PFSK-1 (cell line): ENCODE results near the gene ST8SIA6.

Source experiments
- FOXP2 ChIP-seq: optimal IDR thresholded peaks from 2 replicates; pipeline ENCODE3; 2011; ENCODE audit warnings: borderline replicate concordance, control low read depth, inconsistent platforms; ENCODE audit not compliant: insufficient read depth; ENCODE audit errors: extremely low read length, extremely low read depth
- POLR2AphosphoS5 ChIP-seq: IDR thresholded peaks from 2 replicates; pipeline ENCODE4 v1.6.1; 2012; ENCODE audit warnings: low read depth, mild to moderate bottlenecking, control low read depth, low read length, moderate library complexity
- REST ChIP-seq, 2 experiments: IDR thresholded peaks; 2 replicates each; pipeline versions ENCODE4 v1.6.1 to v1.8.0; 2011 to 2012; ENCODE audit warnings: low read depth in 2 of 2, low read length in 2 of 2, control low read depth in 1 of 2, inconsistent platforms in 1 of 2, mild to moderate bottlenecking in 1 of 2, moderate library complexity in 1 of 2; ENCODE audit not compliant: insufficient read depth in 1 of 2
- SIN3A ChIP-seq: IDR thresholded peaks from 2 replicates; pipeline ENCODE4 v1.6.1; 2012; ENCODE audit warnings: mild to moderate bottlenecking, low read length, moderate library complexity, borderline replicate concordance; ENCODE audit not compliant: insufficient read depth
- TAF1 ChIP-seq: IDR thresholded peaks from 2 replicates; pipeline ENCODE4 v1.6.1; 2012; ENCODE audit warnings: low read length, control low read depth, borderline replicate concordance; ENCODE audit not compliant: insufficient read depth

Gene ST8SIA6

DNA sequence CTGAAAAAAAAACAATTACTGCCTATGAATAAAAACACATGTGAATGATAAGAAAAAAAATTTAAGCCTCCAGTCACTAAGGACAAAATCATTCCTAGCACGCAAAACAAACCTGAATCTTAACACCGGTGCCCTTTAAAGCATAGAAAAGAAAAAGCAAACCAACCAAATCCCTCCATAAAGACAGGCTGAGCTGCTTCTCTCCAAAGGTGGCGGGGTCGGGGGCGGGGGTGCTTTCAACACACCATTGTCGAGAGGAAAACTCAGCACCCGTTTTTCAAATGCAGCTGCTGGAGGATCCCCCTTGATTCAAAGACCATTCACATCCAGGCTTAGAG lies 1.4 kb downstream of the ST8SIA6 start:
- TF ChIP-seq TAF1: no peak
- TF ChIP-seq REST (IDR thresholded peaks at IDR 0.05; ENCODE audit: insufficient read depth in 1 of 2, low read depth in 2 of 2, low read length in 2 of 2): no peak
- TF ChIP-seq SIN3A: no peak
- no peak for TF ChIP-seq POLR2AphosphoS5
- no peak for TF ChIP-seq FOXP2

DNA sequence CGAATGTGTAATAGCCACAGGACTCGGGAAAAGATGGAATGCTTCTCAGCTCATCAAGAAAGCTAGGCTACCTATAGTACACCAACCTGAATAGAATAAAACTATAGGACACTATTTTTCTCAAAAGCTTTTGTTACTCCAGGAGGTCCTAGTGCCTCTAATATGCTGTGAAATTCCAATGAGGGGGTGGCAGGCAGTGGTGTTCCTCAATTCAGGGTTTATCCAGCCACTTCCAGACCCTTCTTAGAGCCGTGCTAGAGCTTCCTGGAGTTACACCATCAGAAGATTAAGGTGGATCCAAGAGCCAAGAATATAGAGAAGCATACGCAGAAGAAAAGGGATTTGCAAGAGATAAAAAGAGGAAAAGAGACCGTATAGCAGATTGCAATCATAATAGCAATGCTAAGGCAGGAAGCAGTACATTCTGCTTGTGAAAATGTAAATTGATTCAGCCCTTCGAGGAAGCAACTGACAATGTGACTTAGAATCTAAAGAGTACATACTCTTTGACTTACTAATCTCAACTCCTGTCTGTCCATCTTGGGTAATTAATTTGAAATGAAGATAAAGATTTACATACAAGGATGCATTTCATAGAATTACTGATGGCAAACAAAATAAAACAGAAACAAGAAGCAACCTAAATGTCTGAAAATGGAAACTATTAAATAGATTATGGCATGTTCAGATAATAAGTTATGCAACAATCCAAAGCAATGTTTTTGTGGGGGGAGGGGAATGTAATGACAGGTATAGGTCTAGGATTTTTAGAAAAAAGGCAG lies 2.1 kb downstream of the ST8SIA6 start:
- TF ChIP-seq TAF1: no peak
- TF ChIP-seq POLR2AphosphoS5: no peak
- no peak for TF ChIP-seq FOXP2
- no peak for TF ChIP-seq REST (IDR thresholded peaks at IDR 0.05; ENCODE audit: insufficient read depth in 1 of 2, low read depth in 2 of 2, low read length in 2 of 2)
- TF ChIP-seq SIN3A: no peak

DNA sequence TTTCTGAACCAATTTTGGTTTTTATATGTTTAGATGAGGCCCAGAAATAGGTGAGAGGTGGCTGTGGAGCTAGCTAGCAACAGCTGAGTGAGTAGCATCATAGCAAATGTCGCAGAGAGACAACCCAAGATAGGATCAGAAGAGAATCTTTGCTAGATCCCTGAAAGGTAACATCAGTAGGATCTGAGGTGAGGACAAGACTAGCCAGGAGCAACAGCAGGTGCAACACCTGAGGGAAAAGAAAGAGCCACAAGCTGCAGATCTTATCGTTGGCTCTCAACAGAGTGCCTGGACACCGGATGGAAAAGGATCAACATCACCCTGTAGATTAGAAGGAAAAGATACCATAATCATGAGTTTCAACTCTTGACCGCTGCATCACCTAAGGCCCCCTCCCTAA lies 4.4 kb downstream of the ST8SIA6 start:
- TF ChIP-seq TAF1 (no peak), POLR2AphosphoS5 (no peak), REST (IDR thresholded peaks at IDR 0.05; ENCODE audit: insufficient read depth in 1 of 2, low read depth in 2 of 2, low read length in 2 of 2) (no peak), SIN3A (no peak), FOXP2 (no peak)

DNA sequence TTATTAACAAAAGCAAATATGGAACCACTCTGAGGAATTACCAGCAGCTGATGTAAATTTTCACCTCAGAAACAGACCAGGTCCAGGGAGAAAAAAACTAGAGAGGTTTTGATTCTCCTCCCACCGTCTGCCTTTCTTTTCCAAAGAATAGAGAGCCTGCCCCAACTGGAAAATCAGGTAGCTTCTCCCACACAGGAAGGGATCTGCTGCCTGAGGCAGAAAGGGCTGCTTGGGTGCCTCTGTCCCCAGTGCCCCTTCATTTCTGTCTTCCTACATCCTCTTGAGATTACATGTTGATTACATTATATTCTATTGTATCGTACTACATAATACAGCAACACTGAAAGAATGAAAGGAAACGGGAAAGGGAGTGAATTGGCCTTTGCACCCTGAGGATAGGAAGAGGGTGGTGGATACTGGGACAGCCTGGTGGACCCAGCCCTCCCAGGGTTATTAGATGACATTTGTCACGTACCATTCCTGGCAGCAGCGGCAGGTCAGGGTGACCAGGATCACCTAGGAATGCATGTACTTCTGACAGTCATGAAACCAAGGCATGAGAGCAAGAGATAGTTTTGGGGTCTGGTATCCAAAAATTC lies 8.9 kb downstream of the ST8SIA6 start:
- TF ChIP-seq SIN3A: no peak
- no peak for TF ChIP-seq TAF1
- no peak for TF ChIP-seq POLR2AphosphoS5
- TF ChIP-seq FOXP2: no peak
- no peak for TF ChIP-seq REST (IDR thresholded peaks at IDR 0.05; ENCODE audit: insufficient read depth in 1 of 2, low read depth in 2 of 2, low read length in 2 of 2)
